Measurements from ENCODE around the gene DYNLRB2.

The DYNLRB2 gene

GRCh38 chr16:80540516-80541305, at the start of gene DYNLRB2:
TSS of gene DYNLRB2 (plus strand) at chr16:80540993. CDS start at chr16:80541077, 84 bp downstream.
- DNase-seq (ENCODE audit: low read depth in 2 of 2), result peak; percentile 78 to 87

GRCh38 chr16:80500116-80500859, 40.5 kb upstream of the DYNLRB2 start:
- no peak for DNase-seq (ENCODE audit: low read depth in 2 of 2)

GRCh38 chr16:80500961-80501525, 39.8 kb upstream of the DYNLRB2 start:
- no peak for DNase-seq (ENCODE audit: low read depth in 2 of 2)

GRCh38 chr16:80503107-80503506, 37.7 kb upstream of the DYNLRB2 start:
- no peak for DNase-seq (ENCODE audit: low read depth in 2 of 2)

- no peak for DNase-seq (ENCODE audit: low read depth in 2 of 2)
Observed at GRCh38 chr16:80507538-80507937, 33.3 kb upstream of the DYNLRB2 start.

- no peak for DNase-seq (ENCODE audit: low read depth in 2 of 2)
Observed at GRCh38 chr16:80509872-80510271, 30.9 kb upstream of the DYNLRB2 start.

- no peak for DNase-seq (ENCODE audit: low read depth in 2 of 2)
Observed at GRCh38 chr16:80511824-80512592, 28.8 kb upstream of the DYNLRB2 start.

- no peak for DNase-seq (ENCODE audit: low read depth in 2 of 2)
Observed at GRCh38 chr16:80512593-80512853, 28.3 kb upstream of the DYNLRB2 start.

GRCh38 chr16:80515374-80515773, 25.4 kb upstream of the DYNLRB2 start:
- DNase-seq (ENCODE audit: low read depth in 2 of 2), result no peak

- DNase-seq (ENCODE audit: low read depth in 2 of 2), result no peak
Observed at GRCh38 chr16:80517846-80518245, 22.9 kb upstream of the DYNLRB2 start.

- no peak for DNase-seq (ENCODE audit: low read depth in 2 of 2)
Observed at GRCh38 chr16:80518436-80518835, 22.4 kb upstream of the DYNLRB2 start.

GRCh38 chr16:80519189-80519588, 21.6 kb upstream of the DYNLRB2 start:
- no peak for DNase-seq (ENCODE audit: low read depth in 2 of 2)

GRCh38 chr16:80525420-80525819, 15.4 kb upstream of the DYNLRB2 start:
- DNase-seq (ENCODE audit: low read depth in 2 of 2), result no peak

- DNase-seq (ENCODE audit: low read depth in 2 of 2), result peak; percentile 12 to 26
Observed at GRCh38 chr16:80526418-80527061, 14.3 kb upstream of the DYNLRB2 start.

- DNase-seq (ENCODE audit: low read depth in 2 of 2), result no peak
Observed at GRCh38 chr16:80527297-80527696, 13.5 kb upstream of the DYNLRB2 start.

GRCh38 chr16:80530479-80530878, 10.3 kb upstream of the DYNLRB2 start:
- no peak for DNase-seq (ENCODE audit: low read depth in 2 of 2)

- DNase-seq (ENCODE audit: low read depth in 2 of 2), result no peak
Observed at GRCh38 chr16:80536238-80536637, 4.6 kb upstream of the DYNLRB2 start.

GRCh38 chr16:80541306-80541694, 507 bp downstream of the DYNLRB2 start:
- DNase-seq (ENCODE audit: low read depth in 2 of 2), result no peak

GRCh38 chr16:80543162-80543561, 2.4 kb downstream of the DYNLRB2 start:
- DNase-seq (ENCODE audit: low read depth in 2 of 2), result no peak

GRCh38 chr16:80544326-80544725, 3.5 kb downstream of the DYNLRB2 start:
- DNase-seq (ENCODE audit: low read depth in 2 of 2), result no peak

- DNase-seq (ENCODE audit: low read depth in 2 of 2), result no peak
Observed at GRCh38 chr16:80546249-80546648, 5.5 kb downstream of the DYNLRB2 start.

- DNase-seq (ENCODE audit: low read depth in 2 of 2), result no peak
Observed at GRCh38 chr16:80547145-80547544, 6.4 kb downstream of the DYNLRB2 start.
